ENCODE data around the gene OPHN1.
A peak's percentile ranks its signal among the peaks of the same experiment; 100 is the strongest.
"Not testable (repeated sequence)": the region's sequence is repeated elsewhere in the genome, so short reads cannot be mapped to it uniquely, and the experiment has no call there.

The OPHN1 gene

DNA sequence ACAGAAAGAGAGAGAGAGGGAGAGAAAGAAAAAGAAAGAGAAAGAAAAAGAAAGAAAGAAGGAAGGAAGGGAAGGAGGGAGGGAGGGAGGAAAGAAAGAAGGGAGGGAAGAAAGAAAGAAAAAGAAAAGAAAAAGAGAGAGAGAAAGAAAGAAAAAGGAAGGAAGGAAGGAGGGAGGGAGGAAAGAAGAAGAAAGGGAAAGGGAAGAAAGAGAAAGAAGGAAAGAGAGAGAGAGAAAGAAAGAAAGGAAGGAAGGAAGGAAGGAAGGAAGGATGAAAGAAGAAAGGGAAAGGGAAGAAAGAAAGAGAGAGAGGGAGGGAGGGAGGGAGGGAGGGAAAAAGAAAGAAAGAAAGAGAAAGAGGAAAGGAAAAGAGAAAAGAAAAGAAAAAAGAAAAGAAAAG, 10.8 kb downstream of the OPHN1 start:
- DNase-seq (ENCODE audit: low read depth) = no peak

DNA sequence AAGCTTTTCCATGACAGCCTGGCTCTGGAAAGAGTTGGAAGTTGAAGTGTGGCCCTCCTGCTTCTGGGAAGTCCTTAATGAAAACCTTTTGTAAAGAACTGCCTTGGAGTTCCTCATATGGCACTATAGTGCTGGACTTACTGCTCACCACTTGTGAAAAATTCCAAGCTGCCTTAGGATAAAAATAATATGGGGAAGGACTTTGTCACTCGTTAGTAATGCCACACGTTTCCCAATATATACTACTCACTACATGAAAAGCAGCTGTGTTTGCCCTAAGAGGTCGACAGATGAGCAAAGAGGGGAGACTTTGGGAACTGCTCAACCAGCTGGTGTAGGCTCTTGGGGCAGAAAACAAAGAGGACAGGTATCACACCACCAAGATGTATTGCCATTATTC, 11.7 kb downstream of the OPHN1 start:
- peak; percentile 34 for DNase-seq (ENCODE audit: low read depth)

DNA sequence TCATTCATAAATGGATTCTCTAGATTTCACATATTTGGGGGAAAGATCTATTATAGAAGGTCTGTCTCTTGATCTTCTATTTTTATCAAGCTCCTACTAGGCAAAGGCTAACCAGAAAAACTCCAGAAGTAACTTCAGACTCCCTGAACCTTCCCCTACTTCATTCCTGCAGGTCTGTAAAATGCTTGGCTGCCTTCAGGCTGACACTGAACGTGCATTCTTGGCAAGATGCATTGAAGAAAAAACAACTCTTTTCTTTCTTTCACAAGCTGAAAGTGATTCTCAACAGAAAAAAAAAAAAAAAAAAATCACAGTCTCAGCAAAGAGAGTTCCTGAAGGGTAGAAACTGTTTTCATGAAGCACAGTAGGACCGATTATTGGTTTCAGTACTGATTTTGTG, 12.7 kb downstream of the OPHN1 start:
- DNase-seq (ENCODE audit: low read depth) = peak; percentile 53

DNA sequence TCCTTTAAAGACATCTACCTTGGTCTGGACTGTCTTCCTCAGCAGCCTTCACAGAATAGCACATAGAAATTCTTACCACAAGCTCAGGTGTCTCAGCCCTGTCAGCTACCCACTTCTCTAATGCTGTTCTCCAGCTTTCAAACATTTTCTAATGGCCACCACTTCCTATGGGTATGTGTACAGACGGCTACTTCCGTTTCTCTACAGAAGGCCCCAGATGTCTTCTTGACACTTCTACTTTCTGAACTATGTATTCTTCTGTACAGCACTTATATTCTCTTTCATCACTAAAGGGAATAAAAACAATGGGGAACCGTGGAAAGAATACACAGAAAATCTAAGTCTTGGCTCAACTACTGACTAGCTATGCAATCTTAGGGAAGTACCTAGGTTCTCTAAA, 13.3 kb downstream of the OPHN1 start:
- no peak for DNase-seq (ENCODE audit: low read depth)

- DNase-seq (ENCODE audit: low read depth) = no peak
Observed at GRCh38 chrX:68417651-68418050, 15.6 kb downstream of the OPHN1 start.

GRCh38 chrX:68416592-68416991, 16.7 kb downstream of the OPHN1 start:
- DNase-seq (ENCODE audit: low read depth) = no peak

GRCh38 chrX:68415316-68415715, 18.0 kb downstream of the OPHN1 start:
- peak; percentile 80 for DNase-seq (ENCODE audit: low read depth)

DNA sequence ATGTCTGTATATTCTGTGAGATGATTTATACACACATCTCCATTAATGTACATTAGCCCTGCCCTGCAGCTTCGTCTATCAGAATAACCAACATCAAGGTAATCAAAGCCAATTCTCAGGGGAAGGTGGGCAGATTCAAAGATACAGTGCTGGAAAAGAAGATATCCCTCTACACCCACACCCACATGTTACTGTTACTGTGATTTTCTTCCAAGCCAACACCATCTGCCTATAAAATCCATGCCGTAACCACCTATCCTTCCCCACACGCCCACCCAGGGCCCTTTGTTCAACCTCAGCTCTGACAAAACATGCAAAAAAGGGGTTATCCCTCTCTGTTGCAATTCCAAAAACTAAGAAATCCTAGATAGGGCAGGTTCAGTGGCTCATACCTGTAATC, 20.0 kb downstream of the OPHN1 start:
- DNase-seq (ENCODE audit: low read depth) = no peak

- no peak for DNase-seq (ENCODE audit: low read depth)
Observed at GRCh38 chrX:68411729-68412128, 21.6 kb downstream of the OPHN1 start.

DNA sequence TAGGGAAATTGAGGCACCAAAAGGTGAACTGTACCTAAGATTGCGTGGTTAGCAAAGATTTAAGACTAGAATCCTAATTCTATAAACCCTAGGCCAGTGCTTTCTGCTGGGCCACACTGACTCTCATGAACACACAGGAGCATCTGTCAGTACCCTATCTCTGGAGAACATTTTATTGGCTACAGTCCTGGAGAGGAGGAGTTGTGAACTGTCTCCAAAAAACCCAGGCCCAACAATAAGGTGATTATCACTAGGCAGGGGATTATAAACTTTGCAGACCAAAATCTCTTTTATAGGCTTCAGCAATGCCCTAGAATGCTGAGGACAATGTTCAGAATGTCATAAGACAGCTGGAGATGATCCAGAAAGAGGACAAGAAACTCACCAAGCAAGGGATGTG, 24.1 kb downstream of the OPHN1 start:
- DNase-seq (ENCODE audit: low read depth) = no peak

DNA sequence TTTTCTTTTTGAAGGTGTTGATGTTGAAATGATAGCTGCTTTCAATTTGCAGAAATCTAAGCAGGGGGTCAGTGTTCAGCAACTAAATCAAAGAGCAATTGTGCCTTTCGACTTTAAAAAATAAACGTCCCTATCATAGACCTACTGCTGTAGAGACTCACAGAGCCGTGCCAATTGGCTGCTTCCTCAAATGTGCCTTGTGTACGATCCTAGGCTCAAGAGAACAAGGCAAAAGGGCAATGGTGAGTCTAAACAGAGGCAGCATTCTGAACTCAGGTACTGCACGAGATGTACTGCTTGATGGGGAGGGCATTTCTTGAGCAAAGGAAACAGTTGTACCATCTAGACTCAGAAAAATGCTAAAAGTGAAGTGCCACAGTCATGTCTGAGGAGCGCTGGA, 29.8 kb downstream of the OPHN1 start:
- DNase-seq (ENCODE audit: low read depth) = no peak

GRCh38 chrX:68403038-68403437, 30.3 kb downstream of the OPHN1 start:
- DNase-seq (ENCODE audit: low read depth) = no peak

- no peak for DNase-seq (ENCODE audit: low read depth)
Observed at GRCh38 chrX:68402094-68402493, 31.2 kb downstream of the OPHN1 start.

- DNase-seq (ENCODE audit: low read depth) = no peak
Observed at GRCh38 chrX:68398291-68398690, 35.0 kb downstream of the OPHN1 start.

- peak; percentile 36 for DNase-seq (ENCODE audit: low read depth)
Observed at GRCh38 chrX:68396953-68397352, 36.3 kb downstream of the OPHN1 start.

- DNase-seq (ENCODE audit: low read depth) = not testable (repeated sequence)
Observed at GRCh38 chrX:68389419-68389960, 43.8 kb downstream of the OPHN1 start.

DNA sequence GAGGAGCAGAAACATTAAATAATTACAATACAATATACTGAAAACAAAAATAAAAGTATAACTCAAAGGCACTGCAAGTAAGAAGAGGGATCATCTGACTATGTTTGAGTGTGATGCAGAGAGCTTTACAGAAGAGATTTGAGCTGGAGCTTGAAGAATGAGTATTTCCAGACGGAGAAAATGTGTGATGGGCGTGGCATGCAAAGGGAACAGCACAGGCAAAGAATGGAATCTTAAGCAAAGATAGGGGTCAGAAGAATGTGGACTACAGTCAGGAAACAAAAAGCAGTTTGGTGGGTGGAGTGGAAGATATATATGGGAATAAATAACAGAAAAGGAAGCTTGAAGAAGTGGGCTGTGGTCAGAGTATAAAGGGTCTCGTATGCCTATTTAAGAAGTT, 45.5 kb downstream of the OPHN1 start:
- DNase-seq (ENCODE audit: low read depth) = no peak

DNA sequence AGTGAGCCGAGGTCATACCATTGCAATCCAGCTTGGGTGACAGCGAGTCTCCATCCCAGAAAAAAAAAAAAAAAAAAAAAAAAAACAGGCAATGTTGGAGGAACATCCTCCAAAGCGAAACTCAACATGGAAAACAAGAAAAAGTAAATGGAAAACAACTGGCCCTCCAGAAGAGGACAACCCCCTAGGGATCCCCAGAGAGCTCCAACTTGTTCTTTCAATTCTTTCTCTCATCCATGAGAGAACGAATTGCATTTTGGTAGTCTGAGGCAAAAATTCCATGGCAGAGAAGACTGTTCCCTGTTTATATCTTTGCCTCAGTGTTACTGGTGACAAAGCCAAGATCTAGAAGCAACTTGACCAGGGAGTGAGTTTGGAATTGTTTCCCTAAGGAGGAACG, 49.8 kb downstream of the OPHN1 start:
- DNase-seq (ENCODE audit: low read depth) = no peak

GRCh38 chrX:68377579-68377978, 55.7 kb downstream of the OPHN1 start:
- DNase-seq (ENCODE audit: low read depth) = not testable (repeated sequence)

- DNase-seq (ENCODE audit: low read depth) = no peak
Observed at GRCh38 chrX:68376373-68376772, 56.9 kb downstream of the OPHN1 start.

GRCh38 chrX:68375803-68376202, 57.5 kb downstream of the OPHN1 start:
- DNase-seq (ENCODE audit: low read depth) = no peak

DNA sequence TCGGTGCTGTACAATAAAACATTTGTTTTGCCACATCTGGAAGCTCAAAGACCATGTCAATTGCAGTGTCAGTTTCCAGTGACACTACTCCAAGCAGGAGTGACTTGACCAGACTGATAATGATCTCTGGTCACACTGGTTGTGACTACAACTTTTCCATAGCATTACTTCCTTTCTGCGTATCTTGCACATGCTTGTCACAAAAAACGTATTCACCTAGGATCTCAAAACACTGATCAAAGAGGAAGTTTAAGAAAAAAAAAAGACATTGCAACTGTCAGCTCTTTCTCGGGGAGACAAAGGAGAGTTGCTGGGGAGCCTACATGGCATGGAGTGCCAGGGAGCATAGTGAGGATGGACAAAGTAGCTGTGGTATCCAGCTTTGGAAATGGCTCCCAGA, 60.6 kb downstream of the OPHN1 start:
- no peak for DNase-seq (ENCODE audit: low read depth)

GRCh38 chrX:68369559-68369958, 63.7 kb downstream of the OPHN1 start:
- DNase-seq (ENCODE audit: low read depth) = no peak

DNA sequence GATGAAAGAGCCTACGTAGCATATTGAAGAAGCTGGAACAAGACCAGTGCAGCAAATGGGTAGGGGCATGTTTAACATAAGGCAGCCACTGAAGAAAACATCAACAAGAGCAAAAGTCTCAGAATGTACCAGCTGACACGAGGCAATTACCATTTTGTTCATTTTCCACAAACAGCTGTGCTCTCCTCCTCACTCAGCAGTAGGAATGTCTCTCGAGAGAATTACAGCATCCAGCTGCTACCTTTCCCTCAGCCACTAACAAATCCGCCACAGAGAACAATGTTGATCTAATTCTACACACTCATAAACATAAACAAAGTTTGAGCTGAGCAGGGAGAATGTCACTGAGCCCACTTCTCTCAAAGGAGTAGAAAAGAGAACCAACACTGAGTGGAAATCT, 68.0 kb downstream of the OPHN1 start:
- no peak for DNase-seq (ENCODE audit: low read depth)

GRCh38 chrX:68363984-68364383, 69.3 kb downstream of the OPHN1 start:
- DNase-seq (ENCODE audit: low read depth) = peak; percentile 28
